Measurements from ENCODE around the gene KIRREL3.
A peak's percentile ranks its signal among the peaks of the same experiment; 100 is the strongest.

Gene KIRREL3

GRCh38 chr11:127000291-127000968 lies at the start of gene KIRREL3:
Gene KIRREL3 (minus strand): TSS chr11:127000770.
- peak in 1 of 2 experiments; percentile 3 for DNase-seq

DNA sequence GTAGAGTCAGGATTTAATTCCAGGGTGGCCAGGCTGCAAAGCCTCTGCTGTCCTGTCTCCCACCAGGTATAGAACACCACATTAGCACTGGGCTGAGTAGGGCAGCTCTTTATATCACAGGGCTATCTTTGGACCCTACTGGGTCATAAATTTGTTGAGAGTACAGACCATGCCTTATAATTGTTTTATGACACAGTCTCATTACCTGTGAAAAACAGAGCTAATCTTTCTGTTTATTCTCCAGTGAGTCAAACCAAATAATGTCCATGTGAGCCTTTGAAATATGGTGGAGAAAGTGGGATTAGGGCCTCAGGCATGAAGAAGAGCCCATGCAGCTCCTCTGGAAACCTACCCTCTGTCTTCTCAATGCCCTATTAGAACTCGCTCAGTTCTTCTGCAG lies 49.6 kb upstream of the KIRREL3 start:
- no peak for DNase-seq

DNA sequence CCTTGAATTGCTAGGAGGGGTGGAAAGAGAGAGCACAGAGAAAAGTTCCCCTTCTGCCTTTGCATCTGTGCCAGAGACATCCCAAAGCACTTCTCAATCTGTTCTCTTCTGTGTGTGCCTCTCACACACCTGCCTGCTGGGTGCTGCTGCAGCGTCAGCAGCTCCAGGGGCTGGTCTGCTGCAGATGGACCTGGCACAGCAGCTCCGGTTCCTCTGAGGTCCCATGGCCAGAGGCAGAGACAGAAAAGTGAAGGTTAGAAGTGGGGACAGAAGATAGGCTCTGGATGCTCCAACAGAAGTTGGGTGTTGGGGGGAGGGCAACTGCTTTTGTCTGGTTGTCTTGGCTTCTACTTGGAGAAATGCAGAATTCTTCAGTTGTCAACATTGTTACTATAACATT lies 48.9 kb upstream of the KIRREL3 start:
- DNase-seq = no peak

GRCh38 chr11:127044535-127044934 lies 44.0 kb upstream of the KIRREL3 start:
- DNase-seq = no peak

DNA sequence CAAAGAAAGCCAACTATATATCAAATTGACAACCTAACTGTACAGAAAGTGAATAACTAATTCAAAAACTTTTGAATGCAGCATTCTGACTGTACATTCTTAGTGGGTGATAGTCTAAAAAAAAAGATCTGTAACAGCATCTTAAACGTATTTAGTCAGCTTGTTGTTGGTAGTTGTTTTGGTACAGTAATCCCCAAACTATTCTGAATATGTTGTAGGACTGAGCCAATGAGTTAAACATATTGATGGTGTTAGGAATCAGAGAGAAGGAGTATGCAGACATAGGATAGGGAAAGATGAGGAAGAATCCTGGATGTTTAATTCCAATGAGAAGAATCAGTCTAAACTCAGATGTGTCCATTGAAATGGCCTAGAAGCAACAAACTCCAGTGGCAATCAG lies 41.9 kb upstream of the KIRREL3 start:
- DNase-seq = no peak

DNA sequence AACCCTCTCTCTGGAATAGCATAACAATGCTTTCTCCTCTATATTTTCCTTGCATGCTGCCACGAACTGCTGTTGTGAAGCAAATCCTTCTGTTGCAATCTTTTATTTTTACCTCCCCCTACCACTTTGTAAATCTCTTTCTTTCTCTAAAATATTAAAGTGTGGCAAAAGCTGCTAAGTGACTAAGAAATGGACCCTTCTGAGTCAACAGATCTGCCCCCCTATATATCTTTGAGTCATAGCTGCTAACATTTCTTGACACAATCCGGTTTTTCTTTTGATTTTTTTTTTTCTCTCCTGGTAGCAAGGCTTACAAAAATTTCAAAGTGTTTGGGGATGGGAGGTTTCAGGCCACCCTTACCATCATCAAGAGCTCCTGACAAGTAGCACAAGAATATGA lies 39.0 kb upstream of the KIRREL3 start:
- no peak for DNase-seq

GRCh38 chr11:127037596-127037995 lies 37.0 kb upstream of the KIRREL3 start:
- DNase-seq = no peak

DNA sequence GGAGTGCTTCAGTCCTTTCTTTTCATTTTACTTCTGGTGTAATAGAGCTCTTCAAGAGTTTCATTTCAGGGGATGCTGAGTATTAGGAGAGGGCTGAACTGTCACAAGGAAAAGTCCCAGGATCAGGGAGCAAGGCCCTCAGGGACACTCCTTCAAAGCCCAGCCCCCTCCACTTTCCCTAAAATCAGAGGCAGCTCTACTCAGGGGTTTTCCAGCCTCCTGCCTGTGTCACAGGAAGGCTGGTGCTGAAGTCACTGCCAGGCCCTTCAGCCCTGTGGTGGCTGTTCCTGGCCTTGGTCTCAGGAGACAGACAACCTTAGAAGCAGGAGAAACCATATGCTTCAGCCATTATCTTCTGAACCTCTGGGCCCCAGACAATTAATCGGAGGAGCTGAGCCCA lies 36.4 kb upstream of the KIRREL3 start:
- no peak for DNase-seq

- no peak for DNase-seq
Measured at GRCh38 chr11:127035824-127036223, 35.3 kb upstream of the KIRREL3 start.

DNA sequence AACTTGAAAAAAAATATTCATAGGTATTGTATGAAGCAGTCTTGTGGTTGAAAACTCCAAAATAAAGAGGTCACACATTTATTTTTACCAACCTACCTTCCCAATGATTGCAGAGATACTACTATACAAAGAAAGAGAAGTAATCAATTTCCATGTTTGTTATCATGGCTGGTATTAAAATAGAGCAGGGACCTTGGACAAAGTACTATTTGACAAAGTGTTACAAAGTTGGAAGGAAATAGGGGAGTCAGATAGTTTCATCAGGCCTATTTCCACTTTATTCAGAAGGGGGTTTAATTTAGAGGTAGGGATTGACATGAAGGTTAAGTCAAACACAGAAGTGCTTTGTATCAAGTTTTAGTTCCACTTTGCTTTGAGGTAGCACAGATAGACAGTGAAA lies 34.4 kb upstream of the KIRREL3 start:
- no peak for DNase-seq

DNA sequence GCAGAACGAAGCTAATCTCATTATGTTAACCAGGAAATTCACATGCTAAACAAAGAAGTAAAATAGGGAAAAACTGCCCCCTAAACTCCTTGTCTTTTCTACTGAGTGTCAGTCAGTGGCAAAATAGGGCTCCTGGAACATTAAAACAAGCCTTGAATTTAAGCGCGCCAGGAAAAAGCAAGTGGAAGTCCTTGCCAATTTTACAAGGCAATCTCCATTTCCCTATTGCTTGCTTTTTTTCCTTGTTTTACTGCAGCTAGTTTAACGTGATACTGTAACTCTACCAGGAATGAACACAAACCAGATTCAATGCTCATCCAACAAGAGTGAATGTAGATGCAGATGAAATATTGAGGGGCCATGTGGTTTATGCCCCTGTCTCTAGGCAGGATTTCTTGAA lies 28.1 kb upstream of the KIRREL3 start:
- no peak for DNase-seq

- DNase-seq = no peak
Measured at GRCh38 chr11:127027789-127028188, 27.2 kb upstream of the KIRREL3 start.

DNA sequence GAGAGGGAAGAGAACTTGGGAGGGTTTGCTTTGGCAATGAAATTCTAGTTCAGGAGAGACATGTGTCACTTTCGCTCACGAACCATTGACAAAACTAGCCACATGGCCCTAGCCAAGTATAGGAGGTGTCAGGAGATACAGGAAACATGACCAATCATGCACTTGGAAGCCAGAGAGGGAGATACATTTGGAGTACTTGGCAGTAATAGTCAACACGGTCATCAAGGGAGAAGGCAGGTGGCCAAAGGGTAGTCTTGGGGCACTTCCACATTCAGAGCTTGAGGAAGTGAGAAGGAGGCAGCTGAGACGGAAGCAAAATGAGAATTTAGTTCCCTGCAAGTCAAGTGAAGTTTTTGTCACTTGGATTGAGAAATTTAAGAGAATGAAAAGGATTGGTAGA lies 26.4 kb upstream of the KIRREL3 start:
- no peak for DNase-seq

DNA sequence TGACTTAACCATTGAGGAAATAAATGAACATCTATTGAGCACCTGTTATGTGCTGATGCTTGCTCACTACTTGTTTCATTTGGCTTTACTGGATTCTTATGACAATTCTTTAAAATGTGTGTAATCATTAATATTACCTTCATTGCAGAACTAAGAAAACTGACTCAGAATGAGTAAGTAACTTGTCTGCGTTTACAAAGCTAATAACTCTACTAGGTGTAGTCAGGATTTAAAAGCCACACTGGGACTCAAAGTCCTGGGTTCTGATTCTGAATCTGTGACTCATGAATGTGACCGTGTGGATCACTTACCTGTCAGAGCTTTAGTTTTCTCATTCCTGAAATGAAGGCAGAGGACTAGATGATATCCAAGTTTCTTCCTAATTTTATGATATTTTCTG lies 23.4 kb upstream of the KIRREL3 start:
- no peak for DNase-seq

DNA sequence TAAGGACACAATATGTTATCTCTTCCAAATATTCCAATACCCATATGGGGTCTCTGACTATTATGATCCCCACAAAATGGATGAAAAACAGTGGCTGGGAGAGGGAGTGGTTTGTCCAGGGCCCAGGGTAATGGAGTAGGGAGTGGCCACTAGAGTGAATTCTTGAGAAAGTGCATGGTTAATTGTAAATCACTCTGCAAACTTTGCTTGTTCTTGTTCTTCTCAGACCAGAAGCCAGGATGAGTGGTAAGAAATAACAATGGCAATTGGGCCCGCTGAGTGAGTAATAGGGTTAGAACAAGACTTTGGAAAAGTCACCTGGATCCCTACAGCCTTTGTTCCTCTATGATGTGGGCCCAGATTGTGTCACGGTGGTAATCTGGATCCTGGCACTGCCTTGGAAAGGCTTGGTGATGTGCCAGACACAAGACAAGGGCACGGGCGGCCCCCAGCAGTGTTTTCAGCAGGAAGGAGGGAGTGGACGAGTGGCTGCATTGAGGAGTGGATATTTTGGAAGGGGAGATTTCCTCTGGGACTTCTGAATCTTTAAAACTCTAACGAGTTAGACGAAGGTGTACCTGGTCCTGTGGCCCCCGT lies 18.2 kb upstream of the KIRREL3 start:
- DNase-seq = no peak

DNA sequence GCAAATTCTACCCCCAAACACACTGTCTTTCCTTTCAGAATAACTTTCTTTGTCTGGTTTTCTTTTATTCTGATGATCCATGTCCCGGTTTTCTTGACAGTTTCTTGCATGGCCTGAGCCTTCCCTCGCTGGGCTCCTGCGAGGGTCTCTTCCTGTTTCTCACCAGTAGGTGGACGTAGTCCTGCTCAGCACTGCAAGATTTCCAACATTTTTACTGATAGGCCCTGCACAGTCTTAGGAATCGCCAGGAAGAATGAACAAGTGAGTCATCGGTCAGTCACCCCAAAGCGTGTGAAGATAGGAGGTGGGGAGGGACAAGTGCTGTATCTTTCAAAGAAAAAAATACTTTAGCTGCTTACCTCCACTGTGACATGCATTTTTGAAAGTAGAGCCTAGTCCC lies 16.9 kb upstream of the KIRREL3 start:
- DNase-seq = no peak

DNA sequence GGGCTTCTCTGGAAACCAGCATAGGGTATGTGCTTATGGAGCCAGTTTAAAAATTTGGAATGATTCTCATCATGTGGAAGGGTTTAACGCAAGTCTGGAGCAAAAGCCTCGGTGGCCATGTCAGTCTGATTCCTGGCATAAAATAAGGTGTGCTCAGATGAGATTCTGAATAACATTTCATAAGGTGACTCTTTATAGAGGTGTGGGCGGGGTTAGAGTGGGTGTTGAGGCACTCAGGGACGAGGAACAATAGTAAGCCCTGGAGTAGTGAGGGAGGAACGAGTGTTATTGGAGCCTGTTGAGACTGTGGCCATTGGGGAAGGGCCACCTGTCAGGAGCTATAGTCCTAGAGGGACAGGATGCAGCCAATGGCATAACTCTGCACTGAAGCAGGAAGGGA lies 13.0 kb upstream of the KIRREL3 start:
- no peak for DNase-seq

DNA sequence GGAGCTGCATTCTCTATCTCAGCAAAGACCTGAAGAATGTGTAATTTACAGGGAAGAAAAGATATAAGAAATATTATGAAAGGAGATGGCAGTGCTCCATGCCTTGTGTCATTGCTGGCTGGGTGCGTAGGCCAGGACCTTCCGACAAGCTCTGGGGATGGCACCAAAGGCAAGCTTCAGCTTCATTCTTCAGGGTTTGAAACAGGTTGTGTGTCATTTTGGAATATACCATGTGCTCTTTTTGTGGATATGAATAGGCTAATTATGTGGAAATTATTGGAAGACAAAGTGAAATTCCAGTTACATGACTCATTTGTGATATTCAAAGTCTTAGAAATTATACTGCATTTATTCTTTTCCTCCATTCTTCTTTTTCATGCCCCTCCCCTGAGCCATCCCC lies 5.7 kb upstream of the KIRREL3 start:
- DNase-seq = no peak

- DNase-seq = peak in 1 of 2 experiments; percentile 3
Measured at GRCh38 chr11:127003260-127003981, 2.9 kb upstream of the KIRREL3 start.

GRCh38 chr11:127002669-127003259 lies 2.2 kb upstream of the KIRREL3 start:
- DNase-seq = no peak

DNA sequence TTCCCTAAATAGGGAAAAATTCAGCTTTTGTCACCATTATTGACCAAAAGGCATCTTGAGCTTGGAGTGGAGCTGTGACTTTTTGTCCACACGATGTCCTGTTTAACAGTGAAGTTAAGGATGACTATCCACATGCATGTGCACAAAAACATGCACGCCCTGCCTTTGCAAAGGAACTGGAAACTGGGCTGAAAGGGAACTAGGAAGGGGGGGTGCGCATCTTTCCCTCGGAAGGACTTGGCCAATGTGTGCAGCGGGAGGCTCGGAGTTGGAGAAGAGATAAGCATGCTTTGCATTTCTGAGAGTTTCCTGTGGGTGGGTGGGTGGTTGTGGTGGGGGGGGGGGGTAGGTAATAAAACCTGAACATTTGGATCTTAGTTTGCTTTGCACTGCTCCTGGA lies 411 bp upstream of the KIRREL3 start:
- no peak for DNase-seq

DNA sequence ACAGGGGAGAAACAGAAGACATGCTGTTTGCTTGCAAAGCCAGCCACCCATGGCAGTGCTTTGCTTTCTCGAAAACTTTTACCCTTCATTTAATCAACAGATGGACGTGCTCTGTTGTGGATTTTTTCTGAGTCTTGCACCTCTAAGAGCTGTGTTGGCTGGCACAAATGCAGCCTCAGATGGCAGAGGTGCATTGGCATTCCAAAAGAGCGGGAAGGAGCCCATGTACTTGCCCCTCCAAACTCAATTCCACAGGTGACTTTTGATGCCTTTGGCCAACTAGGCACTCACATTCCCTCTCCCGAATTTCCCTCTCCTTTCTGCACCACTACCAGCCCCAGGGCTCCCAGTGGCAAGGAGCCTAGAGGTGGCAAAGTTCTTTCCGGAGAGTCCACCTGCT lies 1.2 kb downstream of the KIRREL3 start:
- DNase-seq = no peak

DNA sequence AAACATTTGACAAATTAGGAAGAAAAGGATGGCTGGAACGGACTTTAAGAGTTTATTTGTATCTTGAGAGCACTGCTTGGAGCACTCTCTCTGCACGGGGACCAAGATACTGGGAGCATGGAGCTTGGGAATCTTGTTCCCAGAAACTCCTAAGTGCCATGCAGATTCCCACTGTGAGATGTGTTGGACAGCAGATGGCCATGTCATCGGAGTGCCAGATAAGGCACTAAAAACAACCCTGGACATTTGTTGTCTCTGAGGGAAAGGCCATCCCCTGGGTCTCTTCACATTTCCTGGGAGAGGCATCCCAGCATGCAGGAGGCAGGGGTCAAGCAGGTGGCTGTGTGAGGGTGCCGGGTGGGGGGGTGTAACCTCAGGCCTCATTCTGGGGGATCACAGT lies 2.9 kb downstream of the KIRREL3 start:
- no peak for DNase-seq

DNA sequence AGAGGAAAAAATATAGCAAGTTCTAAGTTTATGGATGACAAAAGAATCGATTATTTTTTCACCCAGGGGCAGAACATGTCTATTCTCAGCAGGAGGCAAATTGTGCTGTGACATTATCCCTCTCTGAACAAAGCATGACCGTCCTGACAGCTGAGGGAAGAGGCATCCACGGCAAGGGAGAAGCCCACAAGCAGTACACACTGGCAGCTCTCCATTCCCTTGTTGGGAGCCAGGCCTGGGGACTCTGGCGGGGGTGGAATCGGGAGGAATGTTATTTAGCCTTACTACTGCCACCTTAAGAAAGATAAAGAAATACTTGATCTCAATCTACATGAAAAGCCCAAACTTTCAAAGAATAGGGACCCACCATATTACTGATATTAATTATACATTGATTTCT lies 3.4 kb downstream of the KIRREL3 start:
- DNase-seq = no peak
